Measurements from ENCODE around the gene STX8.
"Not testable (repeated sequence)": the region's sequence is repeated elsewhere in the genome, so short reads cannot be mapped to it uniquely, and the experiment has no call there.

Gene STX8

GRCh38 chr17:9575381-9576101 lies at the start of gene STX8:
Gene STX8, minus strand, starts transcription at chr17:9575820. Its CDS starts 12 bp downstream, at chr17:9575808.
- DNase-seq = peak; percentile 55 to 56

GRCh38 chr17:9622961-9623360 lies 47.3 kb upstream of the STX8 start:
- DNase-seq = no peak

- no peak for DNase-seq
Measured at GRCh38 chr17:9615486-9615885, 39.9 kb upstream of the STX8 start.

DNA sequence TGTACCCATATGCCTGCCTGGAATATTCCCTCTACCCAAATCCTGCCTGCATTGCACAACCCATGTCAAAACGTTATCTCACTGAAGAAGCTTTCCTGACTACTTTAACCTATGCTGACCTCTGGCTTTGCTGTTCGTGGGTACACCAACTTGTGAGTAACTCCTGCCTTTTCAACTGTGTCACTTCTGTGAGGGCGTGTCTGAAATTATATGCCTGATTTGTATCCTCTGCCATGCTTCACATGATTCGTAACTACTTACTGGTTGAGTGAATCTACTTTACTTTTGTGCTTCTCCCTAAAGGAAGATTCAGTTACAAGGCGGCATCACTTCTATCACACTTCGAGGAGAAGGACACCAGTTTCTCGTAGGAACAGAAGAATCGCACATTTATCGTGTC lies 36.4 kb upstream of the STX8 start:
- DNase-seq = no peak

DNA sequence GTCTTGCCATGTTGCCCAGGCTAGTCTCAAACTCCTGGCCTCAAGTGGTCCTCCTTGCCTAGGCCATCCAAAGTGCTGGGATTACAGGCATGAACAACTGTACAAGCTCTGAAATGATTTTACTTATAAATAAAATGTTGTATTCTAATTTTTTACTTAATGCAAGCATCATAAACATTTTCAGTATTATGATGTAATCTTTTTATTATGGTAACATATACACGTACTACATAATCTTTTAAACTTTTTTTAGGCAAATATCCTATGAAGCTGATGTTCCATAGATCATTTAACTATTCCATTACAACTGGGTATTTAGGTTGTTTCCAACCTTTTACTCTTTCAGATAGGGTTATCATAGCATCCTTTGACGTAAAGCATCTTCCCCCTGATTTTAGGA lies 35.9 kb upstream of the STX8 start:
- no peak for DNase-seq

DNA sequence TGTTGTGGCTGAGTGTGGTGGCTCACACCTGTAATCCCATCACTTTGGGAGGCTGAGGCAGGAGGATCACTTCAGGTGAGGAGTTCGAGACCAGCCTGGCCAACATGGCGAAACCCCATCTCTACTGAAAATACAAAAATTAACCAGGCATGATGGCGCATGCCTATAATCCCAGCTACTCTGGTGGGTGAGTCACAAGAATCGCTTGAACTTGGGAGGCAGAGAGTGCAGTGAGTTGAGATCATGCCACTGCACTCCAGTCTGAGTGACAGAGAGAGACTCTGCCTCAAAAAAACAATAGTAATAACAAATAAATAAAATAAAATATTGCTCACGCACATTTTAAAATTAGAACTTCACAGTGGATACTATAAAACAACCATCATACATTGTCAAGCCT lies 31.4 kb upstream of the STX8 start:
- not testable (repeated sequence) for DNase-seq

GRCh38 chr17:9606453-9606852 lies 30.8 kb upstream of the STX8 start:
- no peak for DNase-seq

- not testable (repeated sequence) for DNase-seq
Measured at GRCh38 chr17:9604583-9604982, 29.0 kb upstream of the STX8 start.

GRCh38 chr17:9598661-9599060 lies 23.0 kb upstream of the STX8 start:
- no peak for DNase-seq

- not testable (repeated sequence) for DNase-seq
Measured at GRCh38 chr17:9597638-9598037, 22.0 kb upstream of the STX8 start.

- DNase-seq = no peak
Measured at GRCh38 chr17:9594065-9594464, 18.4 kb upstream of the STX8 start.

- no peak for DNase-seq
Measured at GRCh38 chr17:9587969-9588656, 12.5 kb upstream of the STX8 start.

GRCh38 chr17:9577373-9577709 lies 1.7 kb upstream of the STX8 start:
- no peak for DNase-seq

DNA sequence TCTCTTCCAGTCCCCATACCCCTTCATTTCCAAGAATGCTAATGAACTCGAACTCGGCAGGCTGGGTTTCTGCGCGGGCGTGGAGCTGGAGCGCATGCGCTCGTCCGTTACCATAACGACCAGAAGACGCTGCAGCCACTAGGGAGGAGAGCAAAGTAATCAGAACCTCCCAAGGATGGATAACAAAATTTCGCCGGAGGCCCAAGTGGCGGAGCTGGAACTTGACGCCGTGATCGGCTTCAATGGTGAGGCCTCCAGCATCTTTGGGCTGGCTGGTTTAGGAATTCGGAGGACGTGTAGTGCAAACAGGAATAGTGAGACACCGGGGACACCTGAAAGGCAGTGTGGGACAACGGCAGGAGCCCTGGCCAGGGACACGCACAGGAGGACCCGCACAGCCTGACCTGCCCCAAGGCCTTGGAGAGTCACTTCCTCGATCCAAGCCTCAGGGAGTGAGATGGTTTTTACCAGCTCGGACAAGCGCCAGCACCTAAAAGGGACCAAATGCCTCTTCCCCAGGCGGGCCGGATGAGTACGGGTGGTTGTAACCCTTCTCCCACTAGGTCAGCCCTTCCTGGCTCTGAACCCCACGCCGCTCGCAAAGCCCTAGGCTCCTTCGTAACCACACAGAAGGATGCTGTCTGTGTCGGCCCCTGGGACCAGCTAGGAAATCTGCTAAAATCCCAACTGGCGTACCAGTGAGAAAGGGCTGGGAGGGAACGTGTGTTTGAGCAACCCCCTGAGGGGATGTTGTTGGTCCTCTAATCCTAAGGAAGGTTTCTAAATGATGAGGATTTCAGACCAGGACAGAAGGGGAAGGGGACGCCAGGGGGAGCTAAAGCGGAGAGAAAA lies 1.1 kb upstream of the STX8 start, which contains the start of gene CFAP52:
Gene CFAP52 (plus strand): TSS at position 122 of the 852 bp plus-strand sequence. CDS start 54 bp downstream, at position 176.
- peak; percentile 10 to 46 for DNase-seq

DNA sequence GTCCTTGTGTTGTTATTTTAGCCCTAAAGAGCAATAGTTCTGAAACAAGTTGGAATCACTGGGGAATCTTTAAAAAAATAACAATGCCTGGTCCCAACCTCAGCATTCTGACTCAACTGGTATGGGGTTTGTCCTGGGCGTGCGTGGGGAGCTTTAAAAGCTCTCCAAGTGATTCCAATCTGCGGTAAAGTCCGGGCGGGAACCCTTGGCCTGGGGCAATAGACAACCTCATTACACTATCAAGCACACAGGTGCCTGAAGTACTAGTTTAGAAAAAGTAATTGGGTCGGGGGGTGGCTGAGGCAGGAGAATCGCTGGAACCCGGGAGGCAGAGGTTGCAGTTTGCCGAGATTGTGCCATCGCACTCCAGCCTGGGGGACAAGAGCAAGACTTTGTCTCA lies 4.4 kb downstream of the STX8 start:
- DNase-seq = no peak

- no peak for DNase-seq
Measured at GRCh38 chr17:9568957-9569588, 6.5 kb downstream of the STX8 start.

GRCh38 chr17:9568004-9568403 lies 7.6 kb downstream of the STX8 start:
- DNase-seq = no peak

GRCh38 chr17:9566739-9567138 lies 8.9 kb downstream of the STX8 start:
- DNase-seq = not testable (repeated sequence)

DNA sequence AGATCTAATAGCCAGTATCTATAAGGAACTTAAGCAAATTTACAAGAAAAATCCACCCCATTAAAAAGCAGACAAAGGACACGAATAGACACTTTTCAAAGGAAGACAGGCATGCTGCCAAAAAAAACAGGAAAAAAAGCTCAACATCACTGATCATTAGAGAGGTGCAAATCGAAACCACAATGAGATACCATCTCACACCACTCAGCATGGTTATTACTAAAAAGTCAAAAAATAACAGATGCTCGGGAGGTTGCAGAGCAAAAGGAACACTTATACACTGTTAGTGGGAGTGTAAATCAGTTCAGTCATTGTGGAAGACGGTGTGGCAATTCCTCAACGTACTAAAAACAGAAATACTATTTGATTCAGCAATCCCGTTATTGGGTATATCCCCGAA lies 9.6 kb downstream of the STX8 start:
- DNase-seq = no peak

- DNase-seq = no peak
Measured at GRCh38 chr17:9564104-9564503, 11.5 kb downstream of the STX8 start.

DNA sequence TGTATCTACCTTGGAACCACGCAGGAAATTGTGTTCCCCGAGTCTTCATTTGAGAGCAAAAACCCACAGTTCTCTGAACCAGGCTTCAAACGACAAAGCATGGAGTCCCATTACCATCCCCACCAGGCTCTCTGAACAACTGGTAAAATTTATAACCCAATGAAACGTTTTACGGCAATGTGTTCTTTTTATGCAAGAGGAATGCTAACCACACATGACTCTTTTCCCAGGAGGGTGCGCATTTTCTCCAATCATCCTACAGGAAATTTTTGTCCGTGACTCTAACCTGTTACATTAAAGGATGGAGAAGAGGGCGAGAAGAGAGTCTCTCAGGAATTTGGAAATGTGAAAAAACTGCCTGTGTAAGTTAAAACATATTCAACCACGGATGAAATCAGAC lies 17.8 kb downstream of the STX8 start:
- DNase-seq = no peak

GRCh38 chr17:9557161-9557755 lies 18.4 kb downstream of the STX8 start:
- DNase-seq = no peak

DNA sequence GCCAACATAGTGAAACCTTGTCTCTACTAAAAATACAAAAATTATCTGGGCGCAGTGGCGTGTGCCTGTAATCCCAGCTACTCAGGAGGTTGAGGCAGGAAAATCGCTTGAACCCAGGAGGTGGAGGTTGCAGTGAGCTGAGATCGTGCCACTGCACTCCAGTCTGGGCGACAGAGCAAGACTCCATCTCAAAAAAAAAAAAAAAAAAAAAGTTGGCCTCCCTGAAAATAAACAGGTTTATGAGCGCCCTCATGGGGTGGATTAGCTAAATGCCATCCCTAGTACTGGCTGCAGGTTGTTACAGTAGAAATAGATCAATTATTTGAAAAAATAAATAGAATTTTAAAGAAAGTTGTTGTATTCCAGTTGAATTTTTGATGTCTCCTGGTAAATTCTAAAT lies 20.9 kb downstream of the STX8 start:
- peak in 1 of 2 donors; percentile 20 for DNase-seq

Data from bone marrow (tissue), 2 donors.